ENCODE results near the gene AK8.

Gene AK8

GRCh38 chr9:132717326-132717945 lies 160.6 kb downstream of the AK8 start:
- Histone ChIP-seq H3K4me2 (ENCODE audit: low read depth, low read length, poor library complexity, severe bottlenecking) (no peak overlapping the region), H3K9ac (ENCODE audit: low read length) (no peak overlapping the region), H3K79me2 (ENCODE audit: insufficient read depth, low read length) (no peaks in the 10 kb centered on the region), H2AFZ (ENCODE audit: low read depth, low read length, severe bottlenecking) (no peak overlapping the region), H3K36me3 (ENCODE audit: low read length) (no peaks in the 10 kb centered on the region), H3K27ac (ENCODE audit: low read depth, low read length) (no peak overlapping the region), H4K20me1 (ENCODE audit: low read depth, low read length) (no peaks in the 10 kb centered on the region), H3K9me3 (ENCODE audit: insufficient read depth, low read length) (no peaks in the 10 kb centered on the region), H3K27me3 (ENCODE audit: low read length) (no peaks in the 10 kb centered on the region), H3K9me2 (replicated peaks; ENCODE audit: insufficient read depth, low read length) (no peaks in the 10 kb centered on the region), H3F3A (ENCODE audit: insufficient read depth) (no peaks in the 10 kb centered on the region), H3K4me3 (ENCODE audit: insufficient read depth, low read length, poor library complexity, severe bottlenecking) (no peak overlapping the region)
- no peak for TF ChIP-seq EZH2phosphoT487 (conservative IDR thresholded peaks at IDR 0.05; ENCODE audit: low read length)
- TF ChIP-seq CTCF (IDR thresholded peaks at IDR 0.05; ENCODE audit: insufficient read depth, low read length, poor library complexity, severe bottlenecking), result no peak

GRCh38 chr9:132716007-132716406 lies 162.1 kb downstream of the AK8 start:
- TF ChIP-seq CTCF (IDR thresholded peaks at IDR 0.05; ENCODE audit: insufficient read depth, low read length, poor library complexity, severe bottlenecking), result no peak
- TF ChIP-seq EZH2phosphoT487 (conservative IDR thresholded peaks at IDR 0.05; ENCODE audit: low read length), result no peak
- Histone ChIP-seq H3K9me3 (ENCODE audit: insufficient read depth, low read length) (no peaks in the 10 kb centered on the region), H3K9me2 (replicated peaks; ENCODE audit: insufficient read depth, low read length) (no peaks in the 10 kb centered on the region)

GRCh38 chr9:132712753-132713152 lies 165.3 kb downstream of the AK8 start:
- no peak overlapping the region for H2AFZ ChIP-seq (ENCODE audit: low read depth, low read length, severe bottlenecking)
- no peaks in the 10 kb centered on the region for H3K27me3 ChIP-seq (ENCODE audit: low read length)

More at GRCh38 chr9:132716007-132716406, 162.1 kb downstream of the AK8 start:
- H3K79me2 ChIP-seq (ENCODE audit: insufficient read depth, low read length), result no peaks in the 10 kb centered on the region
- H3K27ac ChIP-seq (ENCODE audit: low read depth, low read length), result no peak overlapping the region
- H2AFZ ChIP-seq (ENCODE audit: low read depth, low read length, severe bottlenecking), result no peak overlapping the region
- H3K27me3 ChIP-seq (ENCODE audit: low read length), result no peaks in the 10 kb centered on the region
- no peak overlapping the region for H3K4me2 ChIP-seq (ENCODE audit: low read depth, low read length, poor library complexity, severe bottlenecking)
- H3F3A ChIP-seq (ENCODE audit: insufficient read depth), result no peaks in the 10 kb centered on the region
- H4K20me1 ChIP-seq (ENCODE audit: low read depth, low read length), result no peaks in the 10 kb centered on the region
- no peaks in the 10 kb centered on the region for H3K36me3 ChIP-seq (ENCODE audit: low read length)
- H3K4me3 ChIP-seq (ENCODE audit: insufficient read depth, low read length, poor library complexity, severe bottlenecking), result no peak overlapping the region
- no peak overlapping the region for H3K9ac ChIP-seq (ENCODE audit: low read length)

More at GRCh38 chr9:132712753-132713152, 165.3 kb downstream of the AK8 start:
- H3K36me3 ChIP-seq (ENCODE audit: low read length), result no peaks in the 10 kb centered on the region
- H3K4me3 ChIP-seq (ENCODE audit: insufficient read depth, low read length, poor library complexity, severe bottlenecking), result no peak overlapping the region
- no peaks in the 10 kb centered on the region for H3K9me2 ChIP-seq (replicated peaks; ENCODE audit: insufficient read depth, low read length)
- TF ChIP-seq CTCF (IDR thresholded peaks at IDR 0.05; ENCODE audit: insufficient read depth, low read length, poor library complexity, severe bottlenecking), result no peak
- TF ChIP-seq EZH2phosphoT487 (conservative IDR thresholded peaks at IDR 0.05; ENCODE audit: low read length), result no peak
- H3K27ac ChIP-seq (ENCODE audit: low read depth, low read length), result no peak overlapping the region
- H3K4me2 ChIP-seq (ENCODE audit: low read depth, low read length, poor library complexity, severe bottlenecking), result no peak overlapping the region
- H3K9me3 ChIP-seq (ENCODE audit: insufficient read depth, low read length), result no peaks in the 10 kb centered on the region
- H3F3A ChIP-seq (ENCODE audit: insufficient read depth), result no peaks in the 10 kb centered on the region
- H3K9ac ChIP-seq (ENCODE audit: low read length), result no peak overlapping the region
- no peaks in the 10 kb centered on the region for H3K79me2 ChIP-seq (ENCODE audit: insufficient read depth, low read length)
- no peaks in the 10 kb centered on the region for H4K20me1 ChIP-seq (ENCODE audit: low read depth, low read length)
